Activated CD4-positive, alpha-beta T cell treated with anti-CD3 and anti-CD28 coated beads, Interleukin-2, Interleukin-6, amounts not matched to agents 100 ng/mL and 50 ng/mL, durations not matched to agents 16 hours and 8 hours (primary cell): Measurements from ENCODE around the gene JARID2.

Experiments used
- DNase-seq: peaks from one replicate; pipeline ENCODE4 v3.0.0-alpha.2; 2020

JARID2 gene

DNA sequence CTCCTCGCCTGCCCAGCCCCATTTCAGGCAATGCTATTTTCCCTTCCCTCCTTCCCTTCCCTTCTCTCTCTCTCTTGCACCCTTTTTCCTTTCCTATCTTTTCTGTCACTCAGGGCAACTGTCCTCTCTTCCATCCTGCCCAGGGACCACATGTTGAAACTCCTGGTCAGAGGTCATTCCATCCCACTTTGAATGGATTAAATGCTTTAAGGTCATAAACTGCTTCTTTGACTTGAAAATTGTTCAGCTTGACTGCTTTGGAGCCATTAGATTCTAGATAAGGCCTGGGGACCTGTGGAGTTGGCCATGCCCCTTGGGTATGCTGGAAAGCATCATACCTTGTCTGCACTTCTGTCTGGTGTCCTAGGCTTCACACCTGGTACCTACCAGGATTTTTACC lies 310.8 kb downstream of the JARID2 start:
- no peak for DNase-seq

DNA sequence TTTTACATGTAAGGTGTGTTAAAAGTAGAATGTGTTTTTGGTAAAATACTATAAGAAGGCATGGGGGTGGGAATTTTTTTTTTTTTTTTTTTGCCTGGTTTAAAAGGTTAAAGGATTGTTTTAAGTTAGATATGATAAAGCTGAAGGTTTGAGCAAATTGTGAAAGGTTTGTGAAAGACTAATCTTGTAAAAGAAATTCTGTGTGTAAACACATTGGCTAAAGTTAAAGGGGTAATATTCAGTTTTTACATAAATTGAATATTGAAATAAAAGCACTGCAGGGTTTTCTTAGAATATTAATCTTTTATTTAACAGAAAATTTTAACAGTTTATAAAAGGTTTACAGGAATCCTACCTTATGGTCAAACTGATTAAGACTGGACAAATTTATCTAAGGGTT lies 311.3 kb downstream of the JARID2 start:
- no peak for DNase-seq

DNA sequence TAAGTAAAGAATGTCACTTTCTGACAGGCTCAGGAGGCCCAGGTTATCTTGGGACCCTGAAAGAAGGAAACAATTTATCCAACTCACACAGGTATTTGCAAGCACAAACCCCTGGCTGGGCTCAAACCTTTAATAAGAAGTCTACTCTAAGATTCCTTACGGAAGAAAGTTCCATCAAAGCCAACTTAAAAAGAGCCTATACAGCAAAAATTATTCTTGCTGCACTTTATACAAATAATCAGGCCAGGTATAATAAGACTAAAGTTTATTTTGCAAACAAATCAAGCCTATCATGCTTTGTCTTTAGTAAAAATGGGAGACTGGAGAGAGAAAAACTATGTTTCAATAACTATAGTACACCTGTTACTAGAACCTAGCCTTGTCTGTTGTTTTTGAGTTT lies 314.8 kb downstream of the JARID2 start:
- DNase-seq = no peak

DNA sequence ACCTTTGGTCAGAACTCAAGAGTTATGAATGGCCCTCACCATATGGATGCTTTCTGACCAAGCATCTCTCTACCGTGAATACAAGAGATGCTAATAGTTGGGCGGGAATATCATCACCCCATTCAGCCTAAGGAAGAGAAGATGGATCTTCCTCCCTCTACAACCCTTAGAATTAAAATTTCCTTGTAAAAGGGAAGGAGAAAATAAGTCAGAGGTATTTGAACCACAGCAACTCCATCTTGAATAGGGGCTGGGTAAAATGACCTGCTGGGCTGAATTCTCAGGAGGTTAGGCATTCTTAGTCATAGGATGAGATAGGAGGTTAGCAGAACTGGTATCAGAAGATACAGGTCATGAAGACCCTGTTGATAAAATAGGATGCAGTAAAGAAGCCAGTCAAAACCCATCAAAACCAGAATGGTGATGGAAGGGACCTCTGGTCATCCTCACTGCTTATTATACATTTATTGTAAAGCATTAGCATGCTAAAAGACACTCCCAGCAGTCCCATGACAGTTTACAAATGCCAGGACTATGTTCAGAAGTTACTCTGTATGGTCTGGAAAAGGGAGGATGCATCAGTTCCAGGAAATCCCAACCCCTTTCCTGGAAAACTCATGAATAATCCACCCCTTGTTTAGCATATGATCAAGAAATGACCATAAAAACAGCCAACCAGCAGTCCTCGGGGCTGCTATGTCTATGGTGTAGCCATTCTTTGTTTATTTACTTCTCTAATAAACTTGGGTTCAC lies 315.8 kb downstream of the JARID2 start:
- DNase-seq = no peak

DNA sequence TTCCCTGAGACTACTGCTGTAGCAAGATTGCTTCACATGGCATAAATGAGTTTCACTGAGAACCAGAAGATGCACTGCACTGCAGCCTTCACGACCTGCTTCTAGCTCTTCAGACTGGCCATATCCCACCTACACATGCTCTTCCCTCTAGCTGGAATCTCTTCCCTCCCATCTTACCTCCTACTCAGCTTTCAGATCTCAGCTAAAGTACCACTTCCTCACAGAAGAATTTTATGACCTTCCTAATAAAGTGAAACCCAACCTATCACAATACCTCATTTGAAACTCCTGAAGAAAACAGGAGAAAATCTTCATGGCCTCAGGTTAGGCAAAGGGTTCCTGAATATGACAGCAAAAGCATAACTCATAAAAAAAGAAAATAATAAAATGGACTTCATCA lies 317.1 kb downstream of the JARID2 start:
- DNase-seq = no peak

DNA sequence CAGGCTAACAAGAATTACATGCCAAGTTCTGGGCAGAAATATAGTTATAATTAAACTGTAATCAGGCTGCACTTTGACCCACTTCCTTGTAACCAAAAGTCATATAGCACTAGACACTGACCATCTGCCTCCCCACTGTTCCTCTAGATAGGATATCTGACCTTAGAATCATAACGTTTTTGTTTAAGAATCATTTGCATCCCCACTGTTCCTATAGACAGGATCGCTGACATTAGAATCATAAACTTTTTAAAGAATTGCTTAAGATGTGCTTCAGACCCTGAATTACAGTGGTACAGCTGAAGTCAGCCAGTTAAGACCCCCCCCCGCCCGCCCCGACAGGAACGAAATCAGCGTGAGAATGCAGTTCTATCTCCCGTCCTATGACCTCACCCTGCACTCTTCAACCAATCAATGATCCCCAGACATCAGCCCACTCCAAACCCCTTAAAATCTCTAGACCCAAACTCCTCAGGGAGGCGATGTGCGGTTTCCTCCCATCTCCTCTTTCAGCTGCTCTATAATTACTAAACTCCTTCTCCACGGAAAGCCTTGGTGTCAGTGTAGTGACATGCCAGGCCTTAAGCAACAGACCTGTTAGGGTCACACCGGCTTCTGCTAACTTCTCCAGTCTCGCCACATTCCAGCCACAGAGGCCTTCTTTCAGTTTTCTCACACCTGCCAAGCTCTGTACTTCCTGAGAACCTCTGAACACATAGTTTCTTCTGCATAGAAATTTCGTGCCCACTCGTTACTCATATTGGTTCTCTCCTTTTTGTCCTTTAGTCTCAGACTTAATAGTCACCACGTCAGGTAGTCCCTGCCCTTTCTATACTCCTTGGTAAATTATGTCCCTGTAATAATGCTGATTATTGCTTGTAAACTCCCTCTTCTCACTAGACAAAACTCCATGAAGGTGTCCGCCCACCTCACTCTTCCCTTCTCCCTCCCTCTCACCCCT lies 323.4 kb downstream of the JARID2 start:
- DNase-seq = no peak

DNA sequence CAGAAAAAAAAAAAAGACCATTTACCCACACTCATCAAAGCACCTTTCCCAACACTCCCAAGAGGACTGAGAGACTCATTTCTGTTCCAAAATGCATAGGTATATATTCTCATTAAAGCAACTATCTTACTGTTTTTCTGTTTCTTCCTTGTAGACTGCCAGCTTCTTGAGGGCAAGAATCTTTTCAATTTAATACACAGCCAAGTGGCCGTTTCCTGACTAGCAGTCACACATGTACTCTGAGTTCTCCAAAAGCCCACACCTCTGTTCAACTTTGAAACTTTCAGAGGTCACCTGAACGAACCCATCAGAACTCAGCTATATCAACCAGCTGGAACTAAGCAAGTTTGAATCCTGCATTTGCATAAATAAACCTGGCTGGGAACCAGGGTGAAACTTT lies 324.3 kb downstream of the JARID2 start:
- no peak for DNase-seq
